ENCODE measurements around the gene CALR. TPM values are rescaled to one million over a fixed set of nuclear protein-coding genes. Genes with fewer than 3 reads are reported as not detected.

The CALR gene
- total RNA-seq, 4 donors from 2014 or later: 166 to 616 (median 392) TPM

DNA sequence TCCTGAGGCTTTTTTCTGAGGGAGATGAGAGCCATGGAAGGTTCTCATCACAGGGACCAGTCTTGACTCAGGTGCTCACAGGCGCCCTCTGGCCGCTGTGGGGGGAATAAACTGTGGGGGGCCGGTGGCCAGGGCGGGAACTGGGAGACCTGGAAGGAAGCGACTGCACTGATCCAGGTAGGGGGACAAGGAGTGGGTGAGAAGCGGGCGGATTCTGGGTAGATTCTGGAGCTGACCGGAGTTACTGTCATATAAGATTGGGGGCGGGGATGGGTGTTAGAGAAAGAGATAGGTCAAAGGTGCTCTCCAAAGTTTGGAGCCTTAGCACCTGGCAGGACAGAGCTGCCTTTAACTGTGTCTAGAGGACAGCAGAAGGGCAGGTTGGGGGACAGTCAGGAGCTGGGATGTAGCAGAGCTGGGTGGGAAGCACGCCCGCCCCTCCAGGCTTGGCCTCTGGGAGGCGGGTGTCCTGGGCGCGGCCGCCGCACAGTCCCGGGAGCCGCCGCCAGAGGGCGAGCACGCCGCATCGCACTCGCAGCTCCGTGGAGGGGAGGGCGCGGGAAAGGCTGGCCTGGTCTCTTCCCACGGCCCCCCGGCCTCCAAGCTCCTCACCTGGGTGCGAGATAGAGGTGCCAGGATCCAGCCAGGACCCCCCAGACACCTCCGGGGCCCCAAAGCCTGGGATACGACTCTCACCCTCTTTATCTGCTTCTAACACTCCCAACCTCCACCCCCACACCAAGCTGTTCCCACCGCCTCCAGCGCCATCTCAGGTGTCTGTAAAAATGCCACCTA, 26.8 kb downstream of the CALR start:
- no peak for TF ChIP-seq POLR2A (IDR thresholded peaks at IDR 0.05)
- TF ChIP-seq, protein P1, sequence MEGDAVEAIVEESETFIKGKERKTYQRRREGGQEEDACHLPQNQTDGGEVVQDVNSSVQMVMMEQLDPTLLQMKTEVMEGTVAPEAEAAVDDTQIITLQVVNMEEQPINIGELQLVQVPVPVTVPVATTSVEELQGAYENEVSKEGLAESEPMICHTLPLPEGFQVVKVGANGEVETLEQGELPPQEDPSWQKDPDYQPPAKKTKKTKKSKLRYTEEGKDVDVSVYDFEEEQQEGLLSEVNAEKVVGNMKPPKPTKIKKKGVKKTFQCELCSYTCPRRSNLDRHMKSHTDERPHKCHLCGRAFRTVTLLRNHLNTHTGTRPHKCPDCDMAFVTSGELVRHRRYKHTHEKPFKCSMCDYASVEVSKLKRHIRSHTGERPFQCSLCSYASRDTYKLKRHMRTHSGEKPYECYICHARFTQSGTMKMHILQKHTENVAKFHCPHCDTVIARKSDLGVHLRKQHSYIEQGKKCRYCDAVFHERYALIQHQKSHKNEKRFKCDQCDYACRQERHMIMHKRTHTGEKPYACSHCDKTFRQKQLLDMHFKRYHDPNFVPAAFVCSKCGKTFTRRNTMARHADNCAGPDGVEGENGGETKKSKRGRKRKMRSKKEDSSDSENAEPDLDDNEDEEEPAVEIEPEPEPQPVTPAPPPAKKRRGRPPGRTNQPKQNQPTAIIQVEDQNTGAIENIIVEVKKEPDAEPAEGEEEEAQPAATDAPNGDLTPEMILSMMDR (IDR thresholded peaks at IDR 0.05): peak; percentile 87 to 97 (median 94)
- Histone ChIP-seq H3K27ac (peak overlapping the region; percentile 57 to 58), H3K9me3 (no peaks in the 10 kb centered on the region), H3K4me1 (no peaks in the 10 kb centered on the region), H3K27me3 (no peaks in the 10 kb centered on the region), H3K36me3 (no peaks in the 10 kb centered on the region), H3K4me3 (peak overlapping the region; percentile 30 to 33)
- peak; percentile 64 to 82 for DNase-seq
- intact Hi-C loops (cut with DNase I; ENCODE audit: low total_unique reads): no loop called here

DNA sequence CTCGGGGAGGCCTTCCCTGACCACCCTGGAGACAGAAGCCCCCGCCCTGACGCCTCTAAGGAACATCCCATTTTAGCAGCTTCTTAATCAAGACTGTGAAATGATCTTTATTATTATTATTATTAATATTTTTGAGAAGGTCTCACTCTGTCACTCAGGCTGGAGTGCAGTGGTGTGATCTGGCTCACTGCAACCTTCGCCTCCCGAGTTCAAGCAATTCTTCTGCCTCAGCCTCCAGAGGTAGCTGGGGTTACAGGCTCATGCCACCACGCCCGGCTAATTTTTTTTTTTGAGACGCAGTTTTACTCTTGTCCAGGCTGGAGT, 27.4 kb downstream of the CALR start:
- peak overlapping the region in 1 of 2 donors; percentile 58 for H3K27ac ChIP-seq
- no peaks in the 10 kb centered on the region for H3K4me1 ChIP-seq
- no peaks in the 10 kb centered on the region for H3K9me3 ChIP-seq
- no peaks in the 10 kb centered on the region for H3K27me3 ChIP-seq
- intact Hi-C loops (cut with DNase I; ENCODE audit: low total_unique reads): no loop called here
- no peak for DNase-seq
- no peak for TF ChIP-seq POLR2A (IDR thresholded peaks at IDR 0.05)
- H3K4me3 ChIP-seq: no peak overlapping the region
- no peaks in the 10 kb centered on the region for H3K36me3 ChIP-seq

DNA sequence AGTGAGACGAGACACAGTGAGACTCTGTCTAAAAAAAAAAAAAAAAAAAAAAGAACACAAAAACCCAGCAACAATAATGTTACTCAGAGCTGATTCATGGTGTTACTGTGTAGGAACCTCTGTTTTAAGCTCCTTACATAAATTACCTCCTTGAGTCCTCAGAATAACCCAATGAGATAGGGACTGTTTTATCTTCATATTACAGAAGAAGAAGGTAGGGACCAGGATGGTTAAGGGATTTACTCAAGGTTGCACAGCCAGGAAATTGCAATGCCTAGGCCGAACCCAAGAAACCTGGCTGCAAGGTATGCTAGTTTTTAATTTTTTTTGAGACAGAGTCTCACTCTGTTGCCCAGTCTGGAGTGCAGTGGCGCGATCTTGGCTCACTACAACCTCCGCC, 29.5 kb downstream of the CALR start:
- Histone ChIP-seq H3K9me3 (no peaks in the 10 kb centered on the region), H3K36me3 (no peaks in the 10 kb centered on the region), H3K27ac (no peak overlapping the region), H3K4me1 (no peaks in the 10 kb centered on the region), H3K4me3 (no peak overlapping the region), H3K27me3 (no peaks in the 10 kb centered on the region)
- intact Hi-C loops (cut with DNase I; ENCODE audit: low total_unique reads): no loop called here
- TF ChIP-seq, protein P1 (IDR thresholded peaks at IDR 0.05): no peak
- TF ChIP-seq POLR2A (IDR thresholded peaks at IDR 0.05): no peak
- no peak for DNase-seq

DNA sequence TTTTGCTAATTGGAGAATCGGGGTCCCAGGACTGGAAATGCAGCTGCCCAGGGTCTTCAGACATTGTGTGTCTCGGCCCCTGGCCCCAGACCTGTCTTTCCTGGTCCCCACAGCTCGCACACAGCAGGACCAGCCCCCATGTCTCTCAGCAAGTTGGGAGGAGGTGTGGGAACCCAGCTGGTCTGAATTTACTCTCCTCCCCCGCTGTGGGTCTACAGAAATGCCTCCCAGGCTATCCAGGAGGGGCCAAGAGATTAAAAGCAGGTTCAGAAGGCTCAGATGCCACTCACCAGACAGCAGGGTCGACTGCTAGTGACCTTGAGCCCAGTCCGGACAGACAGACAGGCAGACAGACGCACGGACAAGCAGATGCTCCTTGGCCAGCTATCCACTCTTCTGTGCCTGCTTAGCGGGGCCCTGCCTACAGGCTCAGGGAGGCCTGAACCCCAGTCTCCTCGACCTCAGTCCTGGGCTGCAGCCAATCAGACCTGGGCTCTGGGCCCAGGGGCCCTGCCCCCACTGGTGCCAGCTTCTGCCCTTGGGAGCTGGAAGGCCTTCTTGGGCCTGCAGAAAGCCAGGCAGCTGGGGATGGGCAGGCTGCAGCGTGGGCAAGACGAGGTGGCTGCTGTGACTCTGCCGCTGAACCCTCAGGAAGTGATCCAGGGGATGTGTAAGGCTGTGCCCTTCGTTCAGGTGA, 31.0 kb downstream of the CALR start, which contains the start of gene DAND5:
Gene DAND5, plus strand, starts transcription at position 285 of the 697 bp plus-strand sequence. Its CDS starts 85 bp downstream, at position 370.
- Histone ChIP-seq H3K27ac (no peak within 1 kb of the TSS), H3K9me3 (no peaks in the 10 kb centered on the region), H3K36me3 (no peaks in the 10 kb centered on the region), H3K4me3 (no peak within 1 kb of the TSS), H3K4me1 (no peaks in the 10 kb centered on the region), H3K27me3 (no peaks in the 10 kb centered on the region)
- intact Hi-C loops (cut with DNase I; ENCODE audit: low total_unique reads): no loop called here
- no peak for TF ChIP-seq POLR2A (IDR thresholded peaks at IDR 0.05)
- TF ChIP-seq, protein P1 (IDR thresholded peaks at IDR 0.05): no peak
- DNase-seq: no peak

DNA sequence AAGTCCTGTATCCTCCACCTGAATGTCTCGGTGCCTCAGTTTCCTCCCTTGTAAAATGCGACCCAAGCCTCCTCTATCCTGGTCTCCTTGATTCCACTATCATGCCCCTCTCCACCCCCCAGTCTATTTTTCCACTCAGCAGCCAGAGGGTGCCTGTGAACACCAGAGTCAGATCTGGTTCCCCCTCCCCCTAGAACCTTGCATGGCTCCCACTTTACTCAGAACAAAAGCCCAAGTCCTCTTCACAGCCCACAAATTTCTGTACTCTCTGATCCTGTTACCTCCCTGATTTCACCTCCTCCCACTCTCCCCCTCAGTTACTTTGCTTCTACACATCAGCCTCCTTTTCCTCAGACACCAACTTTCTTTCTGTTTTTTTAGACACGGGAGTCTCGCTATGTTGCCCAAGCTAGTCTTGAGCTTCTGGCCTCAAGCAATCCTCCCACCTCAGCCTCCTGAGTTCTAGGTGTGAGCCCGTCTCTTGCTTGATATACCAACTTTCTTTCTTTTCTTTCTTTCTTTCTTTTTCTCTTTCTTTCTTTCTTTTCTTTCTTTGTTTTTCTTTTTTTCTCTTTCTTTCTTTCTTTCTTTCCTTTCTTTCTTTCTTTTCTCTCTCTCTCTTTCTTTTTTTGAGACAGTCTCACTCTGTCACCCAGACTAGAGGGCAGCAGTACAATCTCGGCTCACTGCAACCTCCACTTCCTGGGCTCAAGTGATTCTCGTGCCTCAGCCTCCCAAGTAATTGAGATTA, 31.8 kb downstream of the CALR start:
- DNase-seq: no peak
- Histone ChIP-seq H3K27me3 (no peaks in the 10 kb centered on the region), H3K36me3 (no peaks in the 10 kb centered on the region), H3K4me1 (no peaks in the 10 kb centered on the region), H3K9me3 (no peaks in the 10 kb centered on the region), H3K27ac (no peak overlapping the region), H3K4me3 (no peak overlapping the region)
- intact Hi-C loops (cut with DNase I; ENCODE audit: low total_unique reads): no loop called here
- TF ChIP-seq, protein P1 (IDR thresholded peaks at IDR 0.05): no peak
- TF ChIP-seq POLR2A (IDR thresholded peaks at IDR 0.05): no peak
